Germinal center (tissue), 1 donor: ENCODE data around the gene HLF.

Source experiments
- DNase-seq: peaks from one replicate; pipeline ENCODE4 v3.0.0; 2012; ENCODE audit warnings: mixed read lengths, low spot score

Gene HLF

GRCh38 chr17:55254375-55254774 lies 10.4 kb upstream of the HLF start:
- no peak for DNase-seq

GRCh38 chr17:55258578-55259135 lies 6.1 kb upstream of the HLF start:
- DNase-seq = no peak

- no peak for DNase-seq
These were observed 5.1 kb upstream of the HLF start for GRCh38 chr17:55259684-55260111.

GRCh38 chr17:55261311-55261710 lies 3.4 kb upstream of the HLF start:
- DNase-seq = no peak

GRCh38 chr17:55263569-55264277 lies 1.0 kb upstream of the HLF start:
- no peak for DNase-seq

GRCh38 chr17:55264278-55264644 lies 499 bp upstream of the HLF start:
- DNase-seq = no peak

- DNase-seq = peak; percentile 19
These were observed 706 bp downstream of the HLF start for GRCh38 chr17:55265311-55266021.

- DNase-seq = no peak
These were observed 1.5 kb downstream of the HLF start for GRCh38 chr17:55266051-55266957.

- DNase-seq = no peak
These were observed 2.4 kb downstream of the HLF start for GRCh38 chr17:55266958-55267688.

GRCh38 chr17:55267777-55268648 lies 3.3 kb downstream of the HLF start:
- DNase-seq = no peak

- DNase-seq = no peak
These were observed 4.1 kb downstream of the HLF start for GRCh38 chr17:55268649-55269480.

GRCh38 chr17:55269894-55270293 lies 5.1 kb downstream of the HLF start:
- DNase-seq = no peak

GRCh38 chr17:55271223-55271571 lies 6.4 kb downstream of the HLF start:
- no peak for DNase-seq

- no peak for DNase-seq
These were observed 7.4 kb downstream of the HLF start for GRCh38 chr17:55271958-55272710.

- DNase-seq = no peak
These were observed 8.2 kb downstream of the HLF start for GRCh38 chr17:55272711-55273578.

- DNase-seq = no peak
These were observed 9.0 kb downstream of the HLF start for GRCh38 chr17:55273579-55274354.
